H1 (cell line): ENCODE results near the gene TFE3.

Source experiments
- EZH2 ChIP-seq: fragments of 200-600 bp; sonication (generic); IDR thresholded peaks from 2 replicates; pipeline ENCODE4 v1.7.1; 2012; ENCODE audit warnings: low read depth, mild to moderate bottlenecking, moderate library complexity, low read length, inconsistent platforms; ENCODE audit not compliant: severe bottlenecking
- FOSL1 ChIP-seq: IDR thresholded peaks from 2 replicates; pipeline ENCODE4 v1.6.1; 2011; ENCODE audit warnings: mild to moderate bottlenecking, low read depth, low read length, moderate library complexity; ENCODE audit not compliant: insufficient read depth
- GTF2F1 ChIP-seq: IDR thresholded peaks from 2 replicates; pipeline ENCODE4 v1.6.1; 2012; ENCODE audit warnings: low read depth, low read length, improper control_type of control experiment, borderline replicate concordance
- POLR2A ChIP-seq, 2 experiments: IDR thresholded peaks; 1 replicate in 1 of 2; 2 replicates in 1 of 2; pipeline ENCODE4 v1.6.1; 2011; ENCODE audit warnings: low read depth in 2 of 2, low read length in 2 of 2, mild to moderate bottlenecking in 2 of 2; ENCODE audit errors: control extremely low read depth in 1 of 2
- POLR2AphosphoS5 ChIP-seq: IDR thresholded peaks from 2 replicates; pipeline ENCODE4 v1.6.1; 2011; ENCODE audit warnings: low read depth, low read length
- RAD21 ChIP-seq, 2 experiments: IDR thresholded peaks in 1 of 2; conservative IDR thresholded peaks in 1 of 2; 2 replicates each; pipeline ENCODE4 v1.6.1; 2011; ENCODE audit warnings: low read depth in 2 of 2, low read length in 2 of 2, improper control_type of control experiment in 1 of 2, inconsistent platforms in 1 of 2, mild to moderate bottlenecking in 1 of 2, moderate library complexity in 1 of 2
- TF ChIP-seq, protein P1 (sequence below), 3 experiments: IDR thresholded peaks; 1 replicate in 2 of 3; 2 replicates in 1 of 3; pipeline versions ENCODE4 v1.5.1 to v1.6.1; 2011; ENCODE audit warnings: low read length in 3 of 3, mild to moderate bottlenecking in 3 of 3, inconsistent platforms in 2 of 3, low read depth in 1 of 3, moderate library complexity in 1 of 3; ENCODE audit not compliant: insufficient read depth in 1 of 3; ENCODE audit errors: control extremely low read depth in 1 of 3
- TF ChIP-seq, protein P2 (sequence below): IDR thresholded peaks from 2 replicates; pipeline ENCODE4 v1.6.1; 2012; ENCODE audit warnings: inconsistent platforms

DNA sequence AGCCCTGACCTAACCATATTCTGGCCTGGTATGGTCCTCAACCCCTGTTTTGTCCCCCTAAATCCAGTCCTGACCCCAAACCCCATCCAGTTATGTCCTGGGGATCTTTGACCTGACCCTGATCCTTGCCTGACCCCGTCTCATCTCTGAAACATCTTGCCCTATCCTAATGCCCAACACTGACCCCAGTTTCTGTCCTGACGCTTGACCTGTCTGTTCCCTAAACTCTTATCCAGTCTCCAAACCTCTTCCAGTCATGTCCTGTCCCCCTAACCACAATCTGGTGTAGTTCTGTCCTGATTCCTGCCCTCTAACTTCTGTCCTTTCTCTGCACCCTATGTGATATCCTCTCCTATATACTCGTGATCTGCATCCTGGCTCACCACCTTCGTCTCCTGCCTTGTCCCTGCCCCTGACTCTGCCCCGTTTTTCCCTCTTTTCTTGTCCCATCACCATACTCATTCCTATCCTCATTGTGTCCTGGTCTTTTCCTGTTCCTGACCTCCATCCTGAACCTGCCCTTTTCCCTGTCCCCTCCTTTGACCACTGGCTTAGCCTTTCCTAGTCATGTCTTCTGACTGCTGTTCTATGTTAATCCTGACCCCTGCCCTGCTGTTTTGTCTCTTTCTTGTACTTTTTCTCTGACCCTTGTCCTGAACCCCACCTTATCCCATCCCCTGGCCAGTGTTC is 11.1 kb upstream of the TFE3 start:
- TF ChIP-seq, protein P1, sequence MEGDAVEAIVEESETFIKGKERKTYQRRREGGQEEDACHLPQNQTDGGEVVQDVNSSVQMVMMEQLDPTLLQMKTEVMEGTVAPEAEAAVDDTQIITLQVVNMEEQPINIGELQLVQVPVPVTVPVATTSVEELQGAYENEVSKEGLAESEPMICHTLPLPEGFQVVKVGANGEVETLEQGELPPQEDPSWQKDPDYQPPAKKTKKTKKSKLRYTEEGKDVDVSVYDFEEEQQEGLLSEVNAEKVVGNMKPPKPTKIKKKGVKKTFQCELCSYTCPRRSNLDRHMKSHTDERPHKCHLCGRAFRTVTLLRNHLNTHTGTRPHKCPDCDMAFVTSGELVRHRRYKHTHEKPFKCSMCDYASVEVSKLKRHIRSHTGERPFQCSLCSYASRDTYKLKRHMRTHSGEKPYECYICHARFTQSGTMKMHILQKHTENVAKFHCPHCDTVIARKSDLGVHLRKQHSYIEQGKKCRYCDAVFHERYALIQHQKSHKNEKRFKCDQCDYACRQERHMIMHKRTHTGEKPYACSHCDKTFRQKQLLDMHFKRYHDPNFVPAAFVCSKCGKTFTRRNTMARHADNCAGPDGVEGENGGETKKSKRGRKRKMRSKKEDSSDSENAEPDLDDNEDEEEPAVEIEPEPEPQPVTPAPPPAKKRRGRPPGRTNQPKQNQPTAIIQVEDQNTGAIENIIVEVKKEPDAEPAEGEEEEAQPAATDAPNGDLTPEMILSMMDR (IDR thresholded peaks at IDR 0.05; ENCODE audit: control extremely low read depth in 1 of 3, insufficient read depth in 1 of 3, low read depth in 1 of 3, low read length in 3 of 3) = no peak
- TF ChIP-seq POLR2A (IDR thresholded peaks at IDR 0.05; ENCODE audit: control extremely low read depth in 1 of 2, low read depth in 2 of 2, low read length in 2 of 2) = no peak
- TF ChIP-seq POLR2AphosphoS5 = no peak
- no peak for TF ChIP-seq GTF2F1
- TF ChIP-seq FOSL1 = no peak
- TF ChIP-seq EZH2 = no peak
- no peak for TF ChIP-seq RAD21 (IDR thresholded peaks at IDR 0.05 in 1 of 2, conservative IDR thresholded peaks at IDR 0.05 in 1 of 2; ENCODE audit: low read depth in 2 of 2, low read length in 2 of 2)
- TF ChIP-seq, protein P2, sequence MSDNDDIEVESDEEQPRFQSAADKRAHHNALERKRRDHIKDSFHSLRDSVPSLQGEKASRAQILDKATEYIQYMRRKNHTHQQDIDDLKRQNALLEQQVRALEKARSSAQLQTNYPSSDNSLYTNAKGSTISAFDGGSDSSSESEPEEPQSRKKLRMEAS = no peak
